Measurements from ENCODE around the gene GDPD3.

Gene GDPD3

DNA sequence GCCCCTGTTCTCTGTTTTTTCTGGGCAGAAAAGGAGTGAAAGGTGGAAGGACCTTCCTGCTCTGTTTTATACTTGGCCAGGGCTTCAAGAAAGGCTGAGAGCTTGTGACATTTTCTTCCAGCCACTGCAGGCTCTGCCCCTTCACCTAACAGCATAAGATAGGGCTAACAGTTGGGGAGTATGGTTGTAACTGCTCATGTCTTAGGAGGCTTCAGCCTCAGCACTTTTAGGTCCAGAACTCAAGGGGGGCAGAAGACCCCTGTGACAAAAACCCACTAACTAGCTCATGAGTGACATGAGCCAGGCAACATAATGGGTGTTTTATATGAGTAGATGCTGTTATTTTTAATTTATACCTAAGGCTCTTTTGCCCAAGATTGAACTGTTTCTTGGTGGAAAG lies 42.8 kb downstream of the GDPD3 start:
- TF ChIP-seq ARNTL (CRISPR knock-in tag; IDR thresholded peaks at IDR 0.05; ENCODE audit: borderline replicate concordance, low read depth) (no peak), PPARA (CRISPR knock-in tag; IDR thresholded peaks at IDR 0.05; ENCODE audit: borderline replicate concordance) (no peak), TCF4 (CRISPR knock-in tag; IDR thresholded peaks at IDR 0.05; ENCODE audit: borderline replicate concordance) (no peak), ZFP30 (CRISPR knock-in tag; IDR thresholded peaks at IDR 0.05) (no peak), ESRRG (CRISPR knock-in tag; IDR thresholded peaks at IDR 0.05) (no peak), RARB (CRISPR knock-in tag; IDR thresholded peaks at IDR 0.05) (no peak), ZFP3 (CRISPR knock-in tag; IDR thresholded peaks at IDR 0.05) (no peak), ZNF70 (CRISPR knock-in tag; IDR thresholded peaks at IDR 0.05) (no peak), ZNF565 (CRISPR knock-in tag; conservative IDR thresholded peaks at IDR 0.05; ENCODE audit: low read depth) (no peak), ISL1 (CRISPR knock-in tag; IDR thresholded peaks at IDR 0.05) (no peak), ZC3H10 (CRISPR knock-in tag; IDR thresholded peaks at IDR 0.05) (no peak), ZNF8 (CRISPR knock-in tag; IDR thresholded peaks at IDR 0.05) (no peak), CSDC2 (CRISPR knock-in tag; IDR thresholded peaks at IDR 0.05) (no peak), TOX (CRISPR knock-in tag; IDR thresholded peaks at IDR 0.05; ENCODE audit: borderline replicate concordance) (no peak)
- TF ChIP-seq, protein P1, sequence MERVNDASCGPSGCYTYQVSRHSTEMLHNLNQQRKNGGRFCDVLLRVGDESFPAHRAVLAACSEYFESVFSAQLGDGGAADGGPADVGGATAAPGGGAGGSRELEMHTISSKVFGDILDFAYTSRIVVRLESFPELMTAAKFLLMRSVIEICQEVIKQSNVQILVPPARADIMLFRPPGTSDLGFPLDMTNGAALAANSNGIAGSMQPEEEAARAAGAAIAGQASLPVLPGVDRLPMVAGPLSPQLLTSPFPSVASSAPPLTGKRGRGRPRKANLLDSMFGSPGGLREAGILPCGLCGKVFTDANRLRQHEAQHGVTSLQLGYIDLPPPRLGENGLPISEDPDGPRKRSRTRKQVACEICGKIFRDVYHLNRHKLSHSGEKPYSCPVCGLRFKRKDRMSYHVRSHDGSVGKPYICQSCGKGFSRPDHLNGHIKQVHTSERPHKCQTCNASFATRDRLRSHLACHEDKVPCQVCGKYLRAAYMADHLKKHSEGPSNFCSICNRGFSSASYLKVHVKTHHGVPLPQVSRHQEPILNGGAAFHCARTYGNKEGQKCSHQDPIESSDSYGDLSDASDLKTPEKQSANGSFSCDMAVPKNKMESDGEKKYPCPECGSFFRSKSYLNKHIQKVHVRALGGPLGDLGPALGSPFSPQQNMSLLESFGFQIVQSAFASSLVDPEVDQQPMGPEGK (CRISPR knock-in tag; IDR thresholded peaks at IDR 0.05; ENCODE audit: borderline replicate concordance): no peak
- TF ChIP-seq, protein P2, sequence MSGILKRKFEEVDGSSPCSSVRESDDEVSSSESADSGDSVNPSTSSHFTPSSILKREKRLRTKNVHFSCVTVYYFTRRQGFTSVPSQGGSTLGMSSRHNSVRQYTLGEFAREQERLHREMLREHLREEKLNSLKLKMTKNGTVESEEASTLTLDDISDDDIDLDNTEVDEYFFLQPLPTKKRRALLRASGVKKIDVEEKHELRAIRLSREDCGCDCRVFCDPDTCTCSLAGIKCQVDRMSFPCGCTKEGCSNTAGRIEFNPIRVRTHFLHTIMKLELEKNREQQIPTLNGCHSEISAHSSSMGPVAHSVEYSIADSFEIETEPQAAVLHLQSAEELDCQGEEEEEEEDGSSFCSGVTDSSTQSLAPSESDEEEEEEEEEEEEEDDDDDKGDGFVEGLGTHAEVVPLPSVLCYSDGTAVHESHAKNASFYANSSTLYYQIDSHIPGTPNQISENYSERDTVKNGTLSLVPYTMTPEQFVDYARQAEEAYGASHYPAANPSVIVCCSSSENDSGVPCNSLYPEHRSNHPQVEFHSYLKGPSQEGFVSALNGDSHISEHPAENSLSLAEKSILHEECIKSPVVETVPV (CRISPR knock-in tag; IDR thresholded peaks at IDR 0.05): no peak
- ATAC-seq: no peak

DNA sequence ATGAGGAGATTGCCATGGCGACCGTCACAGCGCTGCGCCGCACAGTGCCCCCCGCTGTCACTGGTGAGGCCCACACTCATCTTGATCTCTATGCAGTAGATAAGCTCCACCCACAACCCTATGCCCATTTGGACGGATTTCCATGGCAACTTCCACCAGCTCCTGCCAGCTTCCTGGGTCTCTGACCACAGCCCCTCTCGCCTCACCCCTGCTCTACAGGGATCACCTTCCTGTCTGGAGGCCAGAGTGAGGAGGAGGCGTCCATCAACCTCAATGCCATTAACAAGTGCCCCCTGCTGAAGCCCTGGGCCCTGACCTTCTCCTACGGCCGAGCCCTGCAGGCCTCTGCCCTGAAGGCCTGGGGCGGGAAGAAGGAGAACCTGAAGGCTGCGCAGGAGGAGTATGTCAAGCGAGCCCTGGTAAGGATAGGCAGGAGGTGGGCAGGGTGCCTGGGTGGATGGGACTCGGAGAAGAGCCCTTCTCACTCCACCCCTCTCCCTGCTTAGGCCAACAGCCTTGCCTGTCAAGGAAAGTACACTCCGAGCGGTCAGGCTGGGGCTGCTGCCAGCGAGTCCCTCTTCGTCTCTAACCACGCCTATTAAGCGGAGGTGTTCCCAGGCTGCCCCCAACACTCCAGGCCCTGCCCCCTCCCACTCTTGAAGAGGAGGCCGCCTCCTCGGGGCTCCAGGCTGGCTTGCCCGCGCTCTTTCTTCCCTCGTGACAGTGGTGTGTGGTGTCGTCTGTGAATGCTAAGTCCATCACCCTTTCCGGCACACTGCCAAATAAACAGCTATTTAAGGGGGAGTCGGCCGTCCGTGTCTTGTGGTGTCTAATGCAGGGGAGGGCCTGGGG lies 43.5 kb downstream of the GDPD3 start:
- TF ChIP-seq ZFP3 (CRISPR knock-in tag; IDR thresholded peaks at IDR 0.05) (no peak), SNAI2 (CRISPR knock-in tag; IDR thresholded peaks at IDR 0.05) (no peak), ARNTL (CRISPR knock-in tag; IDR thresholded peaks at IDR 0.05; ENCODE audit: borderline replicate concordance, low read depth) (no peak), ZNF70 (CRISPR knock-in tag; IDR thresholded peaks at IDR 0.05) (no peak), CSDC2 (CRISPR knock-in tag; IDR thresholded peaks at IDR 0.05) (no peak), ZNF565 (CRISPR knock-in tag; conservative IDR thresholded peaks at IDR 0.05; ENCODE audit: low read depth) (no peak), TCF4 (CRISPR knock-in tag; IDR thresholded peaks at IDR 0.05; ENCODE audit: borderline replicate concordance) (no peak), ZC3H10 (CRISPR knock-in tag; IDR thresholded peaks at IDR 0.05) (no peak), GLIS3 (CRISPR knock-in tag; IDR thresholded peaks at IDR 0.05) (no peak), BACH2 (CRISPR knock-in tag; IDR thresholded peaks at IDR 0.05; ENCODE audit: borderline replicate concordance) (no peak), OSR1 (CRISPR knock-in tag; IDR thresholded peaks at IDR 0.05) (no peak), ZNF8 (CRISPR knock-in tag; IDR thresholded peaks at IDR 0.05) (no peak), TOX (CRISPR knock-in tag; IDR thresholded peaks at IDR 0.05; ENCODE audit: borderline replicate concordance) (no peak)
- TF ChIP-seq, protein P3, sequence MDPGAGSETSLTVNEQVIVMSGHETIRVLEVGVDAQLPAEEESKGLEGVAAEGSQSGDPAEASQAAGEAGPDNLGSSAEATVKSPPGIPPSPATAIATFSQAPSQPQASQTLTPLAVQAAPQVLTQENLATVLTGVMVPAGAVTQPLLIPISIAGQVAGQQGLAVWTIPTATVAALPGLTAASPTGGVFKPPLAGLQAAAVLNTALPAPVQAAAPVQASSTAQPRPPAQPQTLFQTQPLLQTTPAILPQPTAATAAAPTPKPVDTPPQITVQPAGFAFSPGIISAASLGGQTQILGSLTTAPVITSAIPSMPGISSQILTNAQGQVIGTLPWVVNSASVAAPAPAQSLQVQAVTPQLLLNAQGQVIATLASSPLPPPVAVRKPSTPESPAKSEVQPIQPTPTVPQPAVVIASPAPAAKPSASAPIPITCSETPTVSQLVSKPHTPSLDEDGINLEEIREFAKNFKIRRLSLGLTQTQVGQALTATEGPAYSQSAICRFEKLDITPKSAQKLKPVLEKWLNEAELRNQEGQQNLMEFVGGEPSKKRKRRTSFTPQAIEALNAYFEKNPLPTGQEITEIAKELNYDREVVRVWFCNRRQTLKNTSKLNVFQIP (CRISPR knock-in tag; IDR thresholded peaks at IDR 0.05; ENCODE audit: borderline replicate concordance, low read depth): no peak
- TF ChIP-seq, protein P2 (CRISPR knock-in tag; IDR thresholded peaks at IDR 0.05): no peak
- TF ChIP-seq, protein P1 (CRISPR knock-in tag; IDR thresholded peaks at IDR 0.05; ENCODE audit: borderline replicate concordance): no peak
- TF ChIP-seq, protein P4, sequence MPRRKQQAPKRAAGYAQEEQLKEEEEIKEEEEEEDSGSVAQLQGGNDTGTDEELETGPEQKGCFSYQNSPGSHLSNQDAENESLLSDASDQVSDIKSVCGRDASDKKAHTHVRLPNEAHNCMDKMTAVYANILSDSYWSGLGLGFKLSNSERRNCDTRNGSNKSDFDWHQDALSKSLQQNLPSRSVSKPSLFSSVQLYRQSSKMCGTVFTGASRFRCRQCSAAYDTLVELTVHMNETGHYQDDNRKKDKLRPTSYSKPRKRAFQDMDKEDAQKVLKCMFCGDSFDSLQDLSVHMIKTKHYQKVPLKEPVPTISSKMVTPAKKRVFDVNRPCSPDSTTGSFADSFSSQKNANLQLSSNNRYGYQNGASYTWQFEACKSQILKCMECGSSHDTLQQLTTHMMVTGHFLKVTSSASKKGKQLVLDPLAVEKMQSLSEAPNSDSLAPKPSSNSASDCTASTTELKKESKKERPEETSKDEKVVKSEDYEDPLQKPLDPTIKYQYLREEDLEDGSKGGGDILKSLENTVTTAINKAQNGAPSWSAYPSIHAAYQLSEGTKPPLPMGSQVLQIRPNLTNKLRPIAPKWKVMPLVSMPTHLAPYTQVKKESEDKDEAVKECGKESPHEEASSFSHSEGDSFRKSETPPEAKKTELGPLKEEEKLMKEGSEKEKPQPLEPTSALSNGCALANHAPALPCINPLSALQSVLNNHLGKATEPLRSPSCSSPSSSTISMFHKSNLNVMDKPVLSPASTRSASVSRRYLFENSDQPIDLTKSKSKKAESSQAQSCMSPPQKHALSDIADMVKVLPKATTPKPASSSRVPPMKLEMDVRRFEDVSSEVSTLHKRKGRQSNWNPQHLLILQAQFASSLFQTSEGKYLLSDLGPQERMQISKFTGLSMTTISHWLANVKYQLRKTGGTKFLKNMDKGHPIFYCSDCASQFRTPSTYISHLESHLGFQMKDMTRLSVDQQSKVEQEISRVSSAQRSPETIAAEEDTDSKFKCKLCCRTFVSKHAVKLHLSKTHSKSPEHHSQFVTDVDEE (CRISPR knock-in tag; IDR thresholded peaks at IDR 0.05): no peak
- TF ChIP-seq, protein P5, sequence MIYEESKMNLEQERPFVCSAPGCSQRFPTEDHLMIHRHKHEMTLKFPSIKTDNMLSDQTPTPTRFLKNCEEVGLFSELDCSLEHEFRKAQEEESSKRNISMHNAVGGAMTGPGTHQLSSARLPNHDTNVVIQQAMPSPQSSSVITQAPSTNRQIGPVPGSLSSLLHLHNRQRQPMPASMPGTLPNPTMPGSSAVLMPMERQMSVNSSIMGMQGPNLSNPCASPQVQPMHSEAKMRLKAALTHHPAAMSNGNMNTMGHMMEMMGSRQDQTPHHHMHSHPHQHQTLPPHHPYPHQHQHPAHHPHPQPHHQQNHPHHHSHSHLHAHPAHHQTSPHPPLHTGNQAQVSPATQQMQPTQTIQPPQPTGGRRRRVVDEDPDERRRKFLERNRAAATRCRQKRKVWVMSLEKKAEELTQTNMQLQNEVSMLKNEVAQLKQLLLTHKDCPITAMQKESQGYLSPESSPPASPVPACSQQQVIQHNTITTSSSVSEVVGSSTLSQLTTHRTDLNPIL (CRISPR knock-in tag; IDR thresholded peaks at IDR 0.05; ENCODE audit: low read depth): no peak
- ATAC-seq: no peak

Measured in SK-N-SH treated with all-trans-retinoic acid at 6 μM for 48 hours (cell line).